Natural killer cell (primary cell): ENCODE results near the gene NDEL1. TPM values are rescaled to one million over a fixed set of nuclear protein-coding genes. Genes with fewer than 3 reads are reported as not detected.

Experiments
- ATAC-seq, 3 donors: fragments of 150-1000 bp in 2 of 3; fragments of 200-7000 bp in 1 of 3; cut with Tn5 transposase; 1 replicate in 1 of 3; 2 replicates in 2 of 3; pipeline ENCODE4 v1.10.0; 2021; ENCODE audit warnings: mild to moderate bottlenecking in 2 of 3, moderate library complexity in 2 of 3
- DNase-seq, 2 donors: peaks; one replicate each; pipeline versions ENCODE4 v3.0.0 to v3.0.0-alpha.2; 2013 to 2021; ENCODE audit warnings: mixed read lengths in 1 of 2
- H3K27ac ChIP-seq: one replicate; pipeline ENCODE4 v1.5.1; 2013; ENCODE audit warnings: mild to moderate bottlenecking, low read length
- H3K27me3 ChIP-seq: one replicate; pipeline ENCODE4 v1.6.1; 2013; ENCODE audit warnings: low read length; ENCODE audit not compliant: control insufficient read depth, insufficient read depth
- H3K36me3 ChIP-seq: one replicate; pipeline ENCODE4 v1.6.1; 2013; ENCODE audit warnings: low read length; ENCODE audit not compliant: control insufficient read depth, insufficient read depth
- H3K4me1 ChIP-seq: one replicate; pipeline ENCODE4 v1.6.1; 2013; ENCODE audit warnings: low read length; ENCODE audit not compliant: control insufficient read depth, insufficient read depth
- H3K4me3 ChIP-seq: one replicate; pipeline ENCODE4 v1.5.1; 2013; ENCODE audit warnings: low read length
- H3K9me3 ChIP-seq: one replicate; pipeline ENCODE4 v1.6.1; 2013; ENCODE audit warnings: low read length; ENCODE audit not compliant: control insufficient read depth, insufficient read depth
- H3K27ac Mint-ChIP-seq, 2 donors: one replicate each; pipeline ENCODE4 v1.8.0; 2022; ENCODE audit warnings: mild to moderate bottlenecking in 2 of 2, mixed read lengths in 2 of 2, moderate library complexity in 1 of 2
- H3K27me3 Mint-ChIP-seq, 2 donors: one replicate each; pipeline ENCODE4 v1.8.0; 2022; ENCODE audit warnings: low read depth in 2 of 2, mixed read lengths in 2 of 2
- H3K36me3 Mint-ChIP-seq: one replicate; pipeline ENCODE4 v1.8.0; 2022; ENCODE audit warnings: mixed read lengths
- H3K4me1 Mint-ChIP-seq, 2 donors: one replicate each; pipeline ENCODE4 v1.8.0; 2022; ENCODE audit warnings: mixed read lengths in 2 of 2
- H3K4me3 Mint-ChIP-seq: one replicate; pipeline ENCODE4 v1.8.0; 2022; ENCODE audit warnings: mild to moderate bottlenecking, moderate library complexity, mixed read lengths
- H3K9me3 Mint-ChIP-seq, 2 donors: one replicate each; pipeline ENCODE4 v1.8.0; 2022; ENCODE audit warnings: mixed read lengths in 2 of 2
- CTCF ChIP-seq: fragments of 200-600 bp; IDR thresholded peaks from one replicate; pipeline ENCODE4 v1.8.0; 2022; ENCODE audit warnings: antibody characterized with exemption
- WGBS: methylation state at CpG from one replicate; pipeline ENCODE4 v1.1.7; 2013; ENCODE audit warnings: missing lambda C conversion rate; ENCODE audit not compliant: insufficient coverage; 5-methylcytosine and 5-hydroxymethylcytosine counted together
- intact Hi-C: fragments of 100-400 bp; cut with micrococcal nuclease; formaldehyde crosslinking; loops from one replicate; pipeline ENCODE4 v1.14.2; 2022
- total RNA-seq, 4 donors: library from RNA; stranded (reverse); fragments of 120-200 nt in 1 of 4; gene quantifications; one replicate each; pipeline versions ENCODE4 v1.2.3 to v1.2.4, GENCODE V29; 2013 to 2022

NDEL1 gene
- total RNA-seq, 3 donors from 2014 or later (not counting 1 experiment from before 2014, with no cell fraction given) = 174 to 219 (median 193) TPM

- Histone ChIP-seq H3K9me3 (no peaks in the 10 kb centered on the region), H3K27me3 (no peaks in the 10 kb centered on the region), H3K36me3 (no peaks in the 10 kb centered on the region), H3K4me3 (no peak overlapping the region), H3K4me1 (no peaks in the 10 kb centered on the region), H3K27ac (no peak overlapping the region)
- WGBS = 81% methylated on average over 9 of the region's 9 CpGs
- H3K36me3 Mint-ChIP-seq = no peaks in the 10 kb centered on the region
- H3K4me1 Mint-ChIP-seq = no peaks in the 10 kb centered on the region
- DNase-seq = no peak
- ATAC-seq = peak in 1 of 3 donors; percentile 21
- intact Hi-C loops = no loop called here
- no peak overlapping the region for H3K4me3 Mint-ChIP-seq
- TF ChIP-seq CTCF = no peak
- peaks cover 0 to 4% of the 10 kb centered on the region in 2 donors for H3K27me3 Mint-ChIP-seq
- no peaks in the 10 kb centered on the region for H3K9me3 Mint-ChIP-seq
- no peak overlapping the region for H3K27ac Mint-ChIP-seq
These were observed 68.1 kb downstream of the NDEL1 start for GRCh38 chr17:8503807-8504206.

GRCh38 chr17:8504460-8505207, 69.0 kb downstream of the NDEL1 start:
- Mint-ChIP-seq H3K4me1 (no peaks in the 10 kb centered on the region), H3K27me3 (peaks cover 0 to 4% of the 10 kb centered on the region in 2 donors), H3K36me3 (no peaks in the 10 kb centered on the region), H3K27ac (no peak overlapping the region), H3K9me3 (no peaks in the 10 kb centered on the region), H3K4me3 (no peak overlapping the region)
- TF ChIP-seq CTCF = no peak
- intact Hi-C loops = no loop called here
- Histone ChIP-seq H3K4me3 (no peak overlapping the region), H3K9me3 (no peaks in the 10 kb centered on the region), H3K4me1 (no peaks in the 10 kb centered on the region), H3K27ac (no peak overlapping the region), H3K36me3 (no peaks in the 10 kb centered on the region), H3K27me3 (no peaks in the 10 kb centered on the region)
- WGBS = 93% methylated on average over 18 of the region's 18 CpGs
- no peak for ATAC-seq
- DNase-seq = no peak

- intact Hi-C loops = no loop called here
- no peak overlapping the region for H3K4me3 ChIP-seq
- H3K4me1 ChIP-seq = no peaks in the 10 kb centered on the region
- Mint-ChIP-seq H3K4me1 (no peaks in the 10 kb centered on the region), H3K36me3 (no peaks in the 10 kb centered on the region), H3K27me3 (peaks cover 0 to 4% of the 10 kb centered on the region in 2 donors), H3K27ac (no peak overlapping the region), H3K9me3 (no peaks in the 10 kb centered on the region), H3K4me3 (no peak overlapping the region)
- H3K27ac ChIP-seq = no peak overlapping the region
- no peak for TF ChIP-seq CTCF
- 92% methylated on average over 14 of the region's 14 CpGs for WGBS
- no peak for ATAC-seq
- H3K9me3 ChIP-seq = no peaks in the 10 kb centered on the region
- no peaks in the 10 kb centered on the region for H3K27me3 ChIP-seq
- DNase-seq = no peak
- no peaks in the 10 kb centered on the region for H3K36me3 ChIP-seq
These were observed 70.5 kb downstream of the NDEL1 start for GRCh38 chr17:8506145-8506544.

- ATAC-seq (no peak), DNase-seq (no peak)
- H3K4me1 Mint-ChIP-seq = no peaks in the 10 kb centered on the region
- H3K27me3 ChIP-seq = no peaks in the 10 kb centered on the region
- H3K27ac Mint-ChIP-seq = no peak overlapping the region
- TF ChIP-seq CTCF = no peak
- 95% methylated on average over 11 of the region's 11 CpGs for WGBS
- intact Hi-C loops = no loop called here
- H3K36me3 Mint-ChIP-seq = no peaks in the 10 kb centered on the region
- no peaks in the 10 kb centered on the region for H3K4me1 ChIP-seq
- H3K36me3 ChIP-seq = no peaks in the 10 kb centered on the region
- no peak overlapping the region for H3K4me3 ChIP-seq
- no peak overlapping the region for H3K27ac ChIP-seq
- H3K27me3 Mint-ChIP-seq = no peaks in the 10 kb centered on the region
- no peaks in the 10 kb centered on the region for H3K9me3 ChIP-seq
- H3K9me3 Mint-ChIP-seq = no peaks in the 10 kb centered on the region
- no peak overlapping the region for H3K4me3 Mint-ChIP-seq
These were observed 79.1 kb downstream of the NDEL1 start for GRCh38 chr17:8514801-8515200.
